RPMI8226 (cell line): ENCODE results near the gene TNN.
A peak's percentile ranks its signal among the peaks of the same experiment; 100 is the strongest.

ENCODE experiments used
- DNase-seq: peaks from one replicate; pipeline ENCODE4 v3.0.0-alpha.2; 2015

The TNN gene

GRCh38 chr1:175116903-175117302 lies 49.3 kb downstream of the TNN start:
- DNase-seq, result no peak

- DNase-seq, result no peak
These were observed 51.0 kb downstream of the TNN start for GRCh38 chr1:175118375-175119367.

- DNase-seq, result no peak
These were observed 52.9 kb downstream of the TNN start for GRCh38 chr1:175120511-175120910.

DNA sequence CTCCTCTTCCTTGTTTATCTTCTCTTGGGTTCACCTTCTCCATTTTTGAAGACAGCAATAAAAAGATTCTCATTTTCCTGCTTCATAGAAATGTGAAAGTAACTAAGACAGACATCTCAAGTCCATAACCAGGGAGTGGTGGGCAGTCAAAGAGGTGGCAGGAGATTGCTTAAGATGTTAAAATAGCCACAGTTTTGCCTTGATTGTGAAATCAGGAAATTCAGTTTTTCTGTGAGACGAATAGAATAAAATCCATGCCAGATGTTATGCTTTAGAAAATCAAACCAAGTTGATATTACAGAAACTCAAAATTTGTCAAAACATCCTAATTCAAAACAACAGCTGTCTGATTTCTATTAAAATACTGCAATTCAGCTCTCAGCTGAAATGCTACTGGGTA lies 57.2 kb downstream of the TNN start:
- DNase-seq, result peak; percentile 1

DNA sequence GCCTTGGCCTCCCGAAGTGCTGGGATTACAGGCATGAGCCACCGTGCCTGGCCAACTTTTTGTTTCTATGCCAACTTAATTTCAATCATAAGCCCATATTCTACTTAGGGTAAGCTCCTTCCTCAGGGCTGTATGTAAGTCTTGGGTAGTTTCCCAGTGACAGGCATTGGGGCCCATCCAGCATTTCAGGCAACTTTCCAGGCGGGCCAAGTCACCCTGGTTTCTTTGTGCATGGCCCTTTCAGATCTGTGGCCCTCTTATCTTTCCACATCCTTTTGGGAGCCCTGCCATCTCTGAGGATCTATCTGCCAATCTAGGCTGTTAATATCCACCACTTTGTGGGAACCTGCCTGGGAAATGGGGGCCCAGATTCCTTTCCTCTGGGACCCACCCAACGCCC lies 58.7 kb downstream of the TNN start:
- peak; percentile 0 for DNase-seq

GRCh38 chr1:175127565-175127964 lies 59.9 kb downstream of the TNN start:
- DNase-seq, result no peak

- no peak for DNase-seq
These were observed 60.9 kb downstream of the TNN start for GRCh38 chr1:175128523-175128922.

- no peak for DNase-seq
These were observed 61.5 kb downstream of the TNN start for GRCh38 chr1:175129182-175129581.

DNA sequence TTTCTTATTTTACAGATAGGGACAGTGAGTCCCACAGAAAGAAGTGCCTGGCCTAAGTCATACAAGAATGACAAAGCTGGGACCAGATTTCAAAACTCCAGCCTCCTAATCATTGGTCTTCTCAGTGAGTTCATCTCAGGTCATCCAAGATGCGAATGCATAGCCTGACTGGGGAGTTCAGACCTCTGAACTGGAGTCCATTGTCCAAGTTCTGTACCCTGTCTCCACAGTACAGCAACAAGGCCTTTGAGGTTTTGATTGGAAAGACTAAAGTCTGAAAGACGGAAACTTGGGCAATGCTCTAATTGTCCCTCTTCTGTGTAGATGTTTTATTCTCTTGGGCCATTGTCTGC lies 62.0 kb downstream of the TNN start:
- no peak for DNase-seq

DNA sequence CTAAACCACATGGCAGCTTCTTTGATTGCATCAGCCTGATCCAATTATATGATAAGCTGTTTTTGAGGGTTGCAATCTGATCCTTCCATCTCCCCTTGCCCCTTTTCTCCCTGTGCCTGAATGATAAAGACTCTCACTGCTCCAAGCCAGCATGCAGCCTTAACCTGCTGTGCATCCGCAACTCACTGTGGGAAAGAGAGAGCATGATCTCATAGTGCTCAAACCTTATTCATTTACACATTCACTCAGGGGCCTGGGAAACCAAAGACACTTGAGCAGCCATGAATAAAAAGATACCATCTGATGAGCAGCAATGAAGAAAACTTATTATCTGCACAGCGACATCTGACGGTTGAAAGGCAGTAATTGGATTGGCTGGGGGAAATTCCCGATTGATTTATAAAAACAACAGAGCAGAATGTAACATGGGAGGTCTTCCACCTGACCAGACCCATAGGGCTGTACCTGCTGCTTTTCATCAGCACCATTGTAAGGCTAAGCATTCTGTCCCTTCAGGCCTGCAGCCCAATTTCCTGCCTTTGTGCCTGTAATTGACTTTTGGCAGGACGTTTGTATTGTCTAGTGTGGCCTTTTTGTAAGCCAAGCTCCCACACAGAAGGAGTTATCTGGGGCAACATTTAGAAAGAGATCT lies 62.5 kb downstream of the TNN start:
- DNase-seq, result no peak

DNA sequence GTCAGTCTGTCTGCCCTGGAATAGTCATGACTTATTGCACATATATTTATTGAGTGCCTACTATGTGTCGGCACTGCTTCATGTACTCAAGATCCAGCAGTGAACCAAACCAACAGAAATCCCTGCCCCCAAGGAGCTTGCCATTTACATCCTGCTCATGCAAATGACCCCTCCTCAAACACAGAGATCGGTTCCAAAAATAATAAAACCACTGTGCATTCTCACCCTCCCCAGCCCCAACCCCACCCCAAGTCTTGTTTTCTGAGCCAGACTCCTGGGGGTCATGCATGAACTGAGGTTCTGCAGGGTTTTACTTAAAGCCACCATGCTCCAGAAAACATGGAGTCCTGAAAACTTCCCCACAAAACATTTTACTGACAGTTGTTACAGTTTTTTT lies 63.0 kb downstream of the TNN start:
- DNase-seq, result no peak

- no peak for DNase-seq
These were observed 63.5 kb downstream of the TNN start for GRCh38 chr1:175131095-175131494.

DNA sequence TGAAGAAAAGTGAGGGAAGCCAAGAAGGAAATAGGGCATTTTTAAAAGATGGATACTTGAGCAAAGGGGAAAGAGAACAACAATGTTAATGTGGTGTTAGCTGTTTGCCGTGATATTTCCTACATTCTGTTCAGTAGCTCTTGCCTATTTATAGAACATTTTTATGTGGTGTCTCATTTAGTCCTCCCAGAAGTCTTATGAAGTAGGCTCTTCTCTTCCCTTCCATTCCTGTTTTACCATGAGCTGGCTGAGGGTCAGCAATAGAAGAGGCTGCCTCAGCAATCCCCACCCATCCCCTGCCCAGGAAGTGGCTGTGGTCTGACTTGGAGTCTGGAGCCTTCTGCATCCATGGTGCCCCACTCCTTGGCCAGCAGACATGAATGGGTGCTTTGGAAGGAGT lies 64.8 kb downstream of the TNN start:
- no peak for DNase-seq

DNA sequence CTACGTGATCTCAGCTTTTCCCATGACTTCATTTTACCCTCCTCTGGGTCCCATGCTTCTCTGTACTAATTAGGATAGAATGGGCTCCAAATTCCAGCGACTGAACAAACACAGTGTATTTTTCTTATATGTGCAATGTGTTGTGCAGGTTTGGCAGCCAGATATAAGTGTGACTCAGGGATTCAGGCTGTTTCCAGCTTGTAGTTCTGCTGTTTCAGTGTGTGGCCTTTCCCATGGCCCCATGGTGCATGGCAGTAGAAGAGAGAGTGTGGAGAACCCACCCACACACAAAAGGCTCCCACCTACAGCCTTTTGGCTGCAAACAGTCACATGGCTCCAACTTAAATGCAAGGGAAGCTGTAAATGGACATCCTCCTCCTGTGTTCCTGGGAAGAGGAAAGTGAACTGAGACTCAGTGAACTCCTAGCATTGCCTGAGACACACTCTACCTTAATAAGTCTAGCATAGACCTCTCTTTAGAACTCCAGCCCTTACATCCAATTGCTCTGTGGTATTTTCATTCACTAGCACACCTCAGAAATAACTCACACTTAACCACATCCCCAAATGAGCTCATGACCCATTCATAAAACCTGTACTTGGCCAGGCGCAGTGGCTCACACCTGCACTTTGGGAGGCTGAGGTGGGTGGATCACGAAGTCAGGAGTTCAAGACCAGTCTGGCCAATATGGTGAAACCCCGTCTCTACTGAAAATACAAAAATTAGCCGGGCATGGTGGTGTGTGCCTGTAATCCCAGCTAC lies 66.2 kb downstream of the TNN start:
- DNase-seq, result no peak

- DNase-seq, result no peak
These were observed 66.9 kb downstream of the TNN start for GRCh38 chr1:175134500-175134899.

- no peak for DNase-seq
These were observed 68.6 kb downstream of the TNN start for GRCh38 chr1:175136246-175136645.

GRCh38 chr1:175137369-175137768 lies 69.7 kb downstream of the TNN start:
- DNase-seq, result no peak

DNA sequence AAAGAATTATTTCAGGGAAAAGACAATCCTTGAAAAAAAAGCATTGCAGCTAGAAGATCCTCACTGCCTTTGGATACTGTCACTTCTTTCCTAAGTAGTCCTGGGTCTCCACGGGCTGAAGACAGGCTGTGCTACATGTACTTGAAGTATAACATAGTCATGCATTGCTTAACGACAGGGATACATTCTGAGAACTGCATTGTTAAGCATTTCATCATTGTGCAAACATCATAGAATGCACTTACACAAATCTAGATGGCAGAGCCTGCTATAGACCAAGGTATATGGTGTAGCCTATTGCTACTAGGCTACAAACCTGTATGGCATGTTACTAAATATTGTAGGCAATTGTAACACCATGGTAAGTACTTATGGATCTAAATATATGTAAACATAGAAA lies 70.9 kb downstream of the TNN start:
- no peak for DNase-seq

GRCh38 chr1:175145899-175146528 lies 78.4 kb downstream of the TNN start:
- no peak for DNase-seq

DNA sequence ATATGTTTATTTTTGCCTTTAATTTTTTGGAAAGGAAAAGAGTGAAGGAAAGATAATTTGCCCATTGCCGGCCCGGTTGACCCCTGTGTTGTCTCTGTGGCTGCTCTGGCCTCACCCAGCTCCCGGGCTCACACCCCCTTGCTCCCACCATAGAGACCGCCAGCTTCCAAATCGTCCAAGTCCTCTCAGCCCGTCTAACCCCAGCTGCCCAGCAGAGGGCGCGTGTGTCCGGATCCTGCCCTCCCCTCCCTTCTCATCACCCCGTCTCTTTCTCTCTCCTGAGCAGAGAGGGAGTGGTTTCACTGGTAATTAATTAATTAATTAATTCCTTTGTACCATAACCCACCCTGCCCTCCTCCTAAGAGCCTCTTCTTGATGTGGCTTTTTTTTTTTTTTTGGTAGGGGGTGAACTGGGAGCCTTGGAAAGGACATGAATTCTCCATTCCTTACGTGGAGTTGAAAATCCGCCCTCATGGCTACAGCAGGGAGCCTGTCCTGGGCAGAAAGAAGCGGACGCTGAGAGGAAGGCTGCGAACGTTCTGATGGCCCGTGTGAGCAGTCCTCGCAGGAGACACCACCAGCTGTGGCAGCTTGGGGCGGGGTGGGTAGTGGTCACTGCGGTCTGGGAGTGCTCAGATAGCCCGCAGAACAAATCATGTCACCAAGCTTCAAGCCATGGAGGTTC lies 79.0 kb downstream of the TNN start:
- DNase-seq, result peak; percentile 77

GRCh38 chr1:175147569-175147968 lies 79.9 kb downstream of the TNN start:
- DNase-seq, result no peak

DNA sequence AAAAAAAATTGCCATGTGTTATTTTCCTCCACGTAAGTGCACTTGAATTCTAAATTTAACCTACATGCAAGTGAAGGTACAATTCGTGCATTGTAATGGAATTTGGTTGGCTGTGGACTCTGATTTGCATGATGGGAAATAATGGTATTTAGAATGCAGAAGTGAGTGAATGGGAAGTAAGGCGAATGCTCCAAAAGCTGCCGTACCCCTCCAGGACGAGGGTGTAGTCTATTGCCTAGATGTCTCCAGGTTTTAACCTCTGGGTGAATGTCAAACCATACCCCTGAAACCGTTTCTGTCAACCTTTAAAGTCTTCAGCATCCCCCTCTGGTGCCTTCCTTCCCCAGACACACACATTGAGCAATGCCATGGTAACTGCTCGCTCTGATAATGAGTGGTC lies 80.4 kb downstream of the TNN start:
- DNase-seq, result no peak
